T-helper 2 cell treated with Interferon-gamma antibody and Interleukin-4, amounts not matched to agents 100 ng/mL and 5 ng/mL, for 36 hours (primary cell): Measurements from ENCODE around the gene CFAP53. TPM values are rescaled to one million over a fixed set of nuclear protein-coding genes. Genes with fewer than 3 reads are reported as not detected.

ENCODE experiments used
- intact Hi-C: fragments of 100-400 bp; cut with micrococcal nuclease; formaldehyde crosslinking; loops from one replicate; pipeline ENCODE4 v1.15.1; 2023
- total RNA-seq: library from RNA; stranded (reverse); gene quantifications from 2 replicates; pipeline ENCODE4 v1.2.3, GENCODE V29; 2022

The CFAP53 gene
- total RNA-seq, 1 donor from 2014 or later = 0.34 TPM

DNA sequence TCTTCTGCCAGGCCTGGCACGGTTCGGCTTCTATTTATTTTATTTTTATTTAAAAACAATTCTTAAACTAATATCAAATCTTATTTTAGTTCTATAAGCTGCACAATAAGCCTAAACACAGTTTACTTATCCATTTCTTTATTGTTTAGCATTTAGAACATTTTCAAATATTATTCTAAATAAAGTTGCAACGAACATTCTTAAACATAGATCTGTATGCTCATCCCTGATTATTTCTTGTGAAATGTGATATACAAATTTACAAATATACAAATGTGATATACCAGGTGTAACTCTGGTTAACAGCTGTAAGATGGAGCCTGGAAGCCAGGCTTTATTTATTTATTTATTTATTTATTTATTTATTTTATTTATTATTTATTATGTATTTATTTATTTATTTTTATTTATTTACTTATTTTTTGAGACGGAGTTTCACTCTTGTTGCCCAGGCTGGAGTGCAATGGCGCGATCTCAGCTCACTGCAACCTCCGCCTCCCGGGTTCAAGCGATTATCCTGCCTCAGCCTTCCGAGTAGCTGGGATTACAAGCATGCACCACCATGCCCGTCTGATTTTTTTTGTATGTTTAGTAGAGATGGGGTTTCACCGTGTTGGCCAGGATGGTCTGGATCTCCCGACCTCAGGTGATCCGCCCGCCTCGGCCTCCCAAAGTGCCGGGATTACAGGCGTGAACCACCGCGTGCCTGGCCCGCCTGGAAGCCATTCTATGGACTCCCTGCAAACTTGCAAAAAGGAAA lies 22.2 kb upstream of the CFAP53 start:
- intact Hi-C loops = loop anchor here (5.0 to 10.0 kb wide), 5 partner anchors 34 to 1454 kb away; partner anchors contain the start of genes ACAA2 and MEX3C

DNA sequence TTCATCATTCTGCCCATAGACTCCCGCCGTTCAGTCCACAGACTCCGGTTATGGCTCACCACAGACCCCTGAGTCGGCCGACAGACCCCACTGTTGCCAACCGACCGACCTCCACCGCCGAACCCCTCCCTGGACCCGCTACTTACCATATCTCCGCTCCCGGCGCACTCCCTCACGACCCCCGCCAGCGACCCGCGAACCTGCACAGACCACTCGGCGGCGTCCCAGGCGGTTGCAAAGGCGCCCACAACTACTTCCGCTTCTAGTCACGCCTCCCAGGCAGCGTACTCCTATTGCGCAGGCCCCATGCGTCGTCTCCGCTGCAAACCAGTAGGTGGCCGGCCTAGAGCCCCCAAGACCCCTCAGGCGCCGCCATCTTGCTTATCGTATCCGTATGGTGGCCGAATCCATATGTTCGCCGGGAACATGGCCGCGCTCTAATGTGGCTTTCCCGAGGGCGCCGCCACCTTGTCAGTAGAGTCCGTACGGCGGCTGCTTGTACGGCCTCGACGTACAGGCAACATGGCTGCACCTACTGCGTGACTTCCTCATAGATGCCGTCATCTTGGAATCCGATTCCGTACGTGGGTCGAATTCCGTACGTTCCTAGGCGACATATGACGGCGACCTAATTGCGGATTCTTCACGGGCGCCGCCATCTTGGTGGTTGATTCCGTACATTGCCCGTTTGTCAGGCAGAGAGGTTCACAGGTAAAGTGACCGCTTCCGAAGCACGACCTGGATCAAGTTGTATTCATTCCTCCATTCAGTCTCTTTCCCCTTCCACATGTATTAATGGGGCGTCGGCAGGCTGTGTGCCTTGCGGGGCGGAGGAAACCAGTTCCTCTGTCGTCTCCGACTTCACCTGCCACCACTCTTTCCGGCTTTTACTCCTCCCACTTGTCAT lies 21.4 kb upstream of the CFAP53 start, which contains the start of gene CXXC1:
Gene CXXC1 (minus strand): TSS at position 252 of the 907 bp plus-strand sequence. CDS start 103 bp downstream, at position 149.
- intact Hi-C loops = loop anchor here (1.0 to 10.0 kb wide), 11 partner anchors 11 to 1453 kb away; partner anchors contain the start of genes ACAA2, CFAP53, MEX3C and RPL17

- intact Hi-C loops = loop anchor here (1.0 to 10.0 kb wide), 11 partner anchors 11 to 1452 kb away; partner anchors contain the start of genes ACAA2, CFAP53, MEX3C and RPL17
Measured at GRCh38 chr18:50287028-50287440, 20.7 kb upstream of the CFAP53 start.

DNA sequence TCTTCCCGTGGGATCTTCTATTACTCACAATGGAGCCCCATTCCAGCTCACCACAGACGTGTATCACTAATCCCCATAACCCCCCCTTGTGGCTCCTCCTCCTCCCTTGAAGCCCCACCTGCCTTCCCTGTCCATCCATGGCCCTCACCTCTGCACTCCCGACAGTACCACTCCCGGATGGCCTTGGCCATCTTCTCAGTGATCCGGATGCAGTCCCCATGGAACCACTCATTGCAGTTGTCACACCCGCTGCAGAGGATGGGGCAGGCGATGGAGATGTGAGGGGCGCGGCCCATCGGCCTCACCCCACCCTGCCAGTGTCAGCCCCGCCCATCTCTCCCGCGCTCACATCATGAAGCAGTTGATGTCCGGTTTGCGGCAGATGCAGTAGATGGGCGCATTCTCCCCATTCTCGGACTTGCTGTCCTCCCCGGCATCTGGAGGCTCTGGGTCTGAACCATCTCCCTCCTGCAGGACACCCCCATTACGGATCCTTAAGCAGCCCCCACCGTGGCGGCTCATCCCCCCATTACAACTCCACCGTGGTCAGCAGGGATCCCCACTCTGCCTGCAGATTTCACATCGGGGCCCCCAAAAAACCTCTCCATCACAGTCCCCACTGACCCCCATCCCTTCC lies 20.2 kb upstream of the CFAP53 start:
- intact Hi-C loops = loop anchor here (1.0 to 10.0 kb wide), 11 partner anchors 12 to 1452 kb away; partner anchors contain the start of genes ACAA2, CFAP53, MEX3C and RPL17

GRCh38 chr18:50285631-50286321 lies 19.5 kb upstream of the CFAP53 start:
- intact Hi-C loops = loop anchor here (5.0 to 10.0 kb wide), 5 partner anchors 37 to 1451 kb away; partner anchors contain the start of genes ACAA2 and MEX3C

DNA sequence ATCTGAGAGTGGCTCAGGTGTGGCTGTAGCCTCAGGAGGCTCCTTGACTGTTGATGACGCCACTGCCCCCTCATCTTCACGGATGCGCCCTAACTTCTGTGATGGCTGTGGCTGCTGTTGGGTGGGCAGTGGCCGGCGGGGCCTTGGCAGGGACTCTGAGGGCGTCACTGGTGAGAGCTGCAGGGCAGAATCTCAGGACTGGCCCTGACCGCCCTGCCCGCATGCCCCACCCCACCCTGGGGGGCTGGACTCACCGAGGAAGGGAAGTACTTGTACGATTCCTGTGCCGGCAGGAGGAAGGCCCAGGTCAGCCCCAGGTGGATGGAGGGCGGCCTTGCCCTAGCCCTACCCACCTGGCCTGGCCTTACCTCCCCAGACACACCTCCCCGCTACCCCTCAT lies 18.8 kb upstream of the CFAP53 start:
- intact Hi-C loops = loop anchor here (5.0 to 10.0 kb wide), 5 partner anchors 37 to 1450 kb away; partner anchors contain the start of genes ACAA2 and MEX3C

- intact Hi-C loops = loop anchor here (10.0 kb wide), 2 partner anchors 470 to 1450 kb away; partner anchors contain the start of gene ACAA2
Measured at GRCh38 chr18:50284255-50284885, 18.1 kb upstream of the CFAP53 start.

DNA sequence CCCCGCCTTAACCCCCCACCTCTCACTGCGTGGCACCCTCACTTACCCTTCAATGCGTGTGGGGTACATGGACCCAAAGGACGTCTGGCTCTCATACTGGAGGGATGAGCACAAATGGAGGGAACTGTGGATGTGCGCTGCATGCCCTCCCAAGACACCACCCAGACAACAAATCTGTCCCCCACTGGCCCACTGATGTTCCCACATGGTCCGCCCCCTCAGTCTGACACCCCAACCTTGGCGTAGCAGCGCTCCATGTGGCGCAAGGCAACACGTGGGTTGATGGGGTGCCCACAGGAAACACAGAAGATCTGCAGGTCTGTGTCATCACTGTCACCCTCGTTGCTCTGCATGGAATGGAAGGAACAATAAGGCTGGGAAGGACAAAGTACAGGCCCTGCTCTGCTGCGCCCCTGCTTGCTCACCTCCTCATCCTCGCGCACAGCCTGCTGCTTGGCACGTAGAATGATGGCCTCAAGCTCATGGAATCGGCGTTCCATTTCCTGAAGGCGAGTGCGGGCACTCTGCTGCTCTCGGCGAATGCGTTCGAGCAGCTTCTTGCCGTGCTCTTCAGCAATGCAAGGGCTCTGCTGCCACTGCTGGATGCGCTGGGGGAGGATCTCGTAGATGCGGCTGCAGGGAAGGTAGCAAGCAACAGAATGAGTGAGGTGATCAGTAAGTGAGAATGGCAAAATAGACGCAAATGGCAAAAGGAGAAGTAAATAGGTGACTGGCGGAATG lies 17.3 kb upstream of the CFAP53 start:
- intact Hi-C loops = loop anchor here (10.0 kb wide), 2 partner anchors 469 to 1449 kb away; partner anchors contain the start of gene ACAA2

- intact Hi-C loops = loop anchor here (10.0 kb wide), 2 partner anchors 468 to 1448 kb away; partner anchors contain the start of gene ACAA2
Measured at GRCh38 chr18:50282521-50283335, 16.4 kb upstream of the CFAP53 start.

- intact Hi-C loops = loop anchor here (1.0 to 10.0 kb wide), 8 partner anchors 16 to 1447 kb away; partner anchors contain the start of genes ACAA2, CFAP53, RPL17 and SKA1
Measured at GRCh38 chr18:50281972-50282520, 15.8 kb upstream of the CFAP53 start.

DNA sequence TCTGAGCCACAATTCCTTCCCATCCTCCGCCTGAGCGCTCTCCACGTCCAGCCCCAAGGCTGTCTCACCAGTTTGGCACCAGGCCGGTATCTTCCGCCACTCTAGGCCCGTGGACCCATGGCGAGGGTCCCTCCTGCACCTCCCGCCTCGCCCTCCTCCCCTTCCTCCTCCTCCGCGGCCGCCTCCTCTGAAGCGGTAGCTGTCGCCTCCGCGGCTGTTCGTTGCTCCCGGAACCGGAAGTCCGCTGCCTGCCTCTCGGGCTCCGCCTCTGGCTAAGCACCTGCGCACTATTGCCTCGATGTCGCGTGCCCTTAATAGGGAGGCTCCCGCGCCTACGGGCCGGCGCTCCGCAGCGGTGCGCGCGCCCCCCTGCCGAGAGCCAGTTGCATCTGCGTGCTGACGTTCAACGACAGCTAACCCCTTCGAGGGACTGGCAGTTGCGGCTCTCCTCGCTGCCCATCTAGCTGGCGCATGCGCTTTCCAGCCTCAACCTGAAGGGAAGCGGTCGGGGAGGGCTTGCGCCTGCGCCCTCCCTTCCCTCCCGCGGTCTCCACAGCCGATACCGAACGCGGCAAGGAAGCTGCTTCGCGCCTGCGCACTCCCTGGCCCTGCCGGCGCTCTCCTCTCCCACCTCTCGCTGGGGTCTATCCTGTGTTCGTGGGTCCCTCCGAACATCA lies 15.1 kb upstream of the CFAP53 start, which contains the start of gene MBD1:
Gene MBD1 (minus strand): TSS at position 229 of the 677 bp plus-strand sequence. CDS start 1,531 bp downstream, outside the sequence.
- intact Hi-C loops = loop anchor here (1.0 to 10.0 kb wide), 8 partner anchors 15 to 1447 kb away; partner anchors contain the start of genes ACAA2, CFAP53, RPL17 and SKA1

DNA sequence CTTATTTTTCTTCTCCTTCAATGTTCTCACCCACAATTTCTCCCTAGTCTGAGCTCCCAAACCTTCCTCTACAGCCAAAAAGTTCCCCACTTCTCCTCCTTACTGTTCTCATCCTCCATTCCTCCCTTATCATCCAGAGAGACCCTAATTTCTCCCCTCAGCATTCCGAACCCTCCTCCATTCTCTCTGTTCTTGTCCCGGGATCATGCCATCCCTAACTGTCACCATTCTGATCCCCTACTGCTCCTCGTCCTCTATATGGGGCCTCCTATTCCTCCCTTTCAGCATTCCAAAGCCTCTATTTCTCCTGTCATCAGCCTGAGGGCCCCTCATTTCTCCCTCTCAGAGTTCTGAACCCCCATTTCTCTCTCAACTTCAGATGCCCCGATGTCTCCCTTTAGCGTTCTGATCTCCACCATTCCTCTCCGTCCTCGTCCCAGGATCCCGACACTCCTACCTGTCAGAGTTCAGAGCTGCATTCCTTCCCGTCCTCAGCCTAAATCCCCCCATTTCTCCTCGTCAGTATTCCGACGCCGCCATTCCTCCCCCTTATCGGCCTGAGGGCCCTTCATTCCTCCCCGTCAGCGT lies 14.5 kb upstream of the CFAP53 start:
- intact Hi-C loops = loop anchor here (1.0 to 10.0 kb wide), 8 partner anchors 14 to 1446 kb away; partner anchors contain the start of genes ACAA2, CFAP53, RPL17 and SKA1

GRCh38 chr18:50279752-50280151 lies 13.5 kb upstream of the CFAP53 start:
- intact Hi-C loops = loop anchor here (10.0 kb wide), 2 partner anchors 465 to 1445 kb away; partner anchors contain the start of gene ACAA2

DNA sequence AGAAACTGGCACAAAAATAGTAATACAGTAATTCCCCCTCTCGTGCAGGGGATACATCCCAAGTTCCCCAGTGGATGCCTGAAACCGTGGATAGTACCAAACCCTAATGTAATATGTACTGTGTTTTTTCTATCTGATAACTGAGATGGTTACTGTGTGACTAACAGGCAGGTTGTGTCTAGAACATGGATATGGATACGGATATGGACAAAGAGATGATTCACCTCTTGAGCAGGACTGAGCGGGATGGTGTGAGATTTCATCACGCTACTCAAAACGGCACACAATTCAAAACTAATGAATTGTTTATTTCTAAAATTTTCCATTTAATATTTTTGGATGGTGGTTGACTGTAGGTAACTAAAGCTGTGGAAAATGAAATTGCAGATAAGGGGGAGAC lies 11.6 kb upstream of the CFAP53 start:
- intact Hi-C loops = no loop called here

- intact Hi-C loops = no loop called here
Measured at GRCh38 chr18:50276452-50276851, 10.2 kb upstream of the CFAP53 start.

DNA sequence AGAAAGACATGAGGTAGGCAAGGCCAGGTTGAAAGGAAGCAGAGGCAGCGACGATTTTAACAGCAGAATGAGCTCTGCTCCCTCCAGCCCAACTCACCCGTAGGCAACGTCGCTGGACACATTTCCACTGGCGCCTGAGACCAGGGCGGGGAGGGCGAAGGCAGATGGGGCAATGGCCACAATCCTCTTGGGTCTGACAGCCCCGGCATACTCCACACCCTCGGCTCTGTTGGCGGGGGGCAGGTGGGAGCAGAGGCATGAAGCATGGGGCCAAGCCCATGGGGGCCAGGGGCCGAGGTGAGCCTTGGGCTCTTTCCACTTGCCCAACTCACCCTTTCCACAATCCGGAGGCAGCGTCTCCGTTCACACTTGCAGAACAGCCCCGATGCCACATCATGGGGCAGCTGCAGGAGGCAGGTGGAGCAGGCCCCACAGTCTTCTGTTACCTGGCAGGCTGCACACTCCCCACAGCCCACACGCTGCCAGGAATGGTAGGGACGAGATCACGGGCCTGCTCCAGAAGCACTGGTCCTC lies 9.3 kb upstream of the CFAP53 start:
- intact Hi-C loops = no loop called here
